ENCODE data around the gene CDK6.

DNA sequence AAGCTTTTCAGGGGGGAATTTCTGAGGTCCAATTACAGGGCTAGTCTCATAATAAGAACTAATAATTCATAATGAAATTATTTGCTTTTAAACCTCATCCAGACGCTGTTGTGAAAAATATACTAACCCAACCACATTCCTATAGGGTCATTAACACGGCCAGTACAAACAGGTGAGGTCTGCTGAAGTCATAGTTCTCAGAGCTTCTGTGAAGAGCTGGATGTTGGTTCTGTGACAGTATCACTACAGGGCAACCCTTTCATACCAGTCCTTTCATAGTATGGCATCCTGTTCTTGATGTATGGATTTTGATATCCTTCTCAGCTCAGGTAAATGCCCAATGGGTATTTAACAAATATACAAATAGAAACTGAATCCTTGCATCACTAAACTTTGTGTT lies 183.8 kb downstream of the CDK6 start:
- TF ChIP-seq, protein P1, sequence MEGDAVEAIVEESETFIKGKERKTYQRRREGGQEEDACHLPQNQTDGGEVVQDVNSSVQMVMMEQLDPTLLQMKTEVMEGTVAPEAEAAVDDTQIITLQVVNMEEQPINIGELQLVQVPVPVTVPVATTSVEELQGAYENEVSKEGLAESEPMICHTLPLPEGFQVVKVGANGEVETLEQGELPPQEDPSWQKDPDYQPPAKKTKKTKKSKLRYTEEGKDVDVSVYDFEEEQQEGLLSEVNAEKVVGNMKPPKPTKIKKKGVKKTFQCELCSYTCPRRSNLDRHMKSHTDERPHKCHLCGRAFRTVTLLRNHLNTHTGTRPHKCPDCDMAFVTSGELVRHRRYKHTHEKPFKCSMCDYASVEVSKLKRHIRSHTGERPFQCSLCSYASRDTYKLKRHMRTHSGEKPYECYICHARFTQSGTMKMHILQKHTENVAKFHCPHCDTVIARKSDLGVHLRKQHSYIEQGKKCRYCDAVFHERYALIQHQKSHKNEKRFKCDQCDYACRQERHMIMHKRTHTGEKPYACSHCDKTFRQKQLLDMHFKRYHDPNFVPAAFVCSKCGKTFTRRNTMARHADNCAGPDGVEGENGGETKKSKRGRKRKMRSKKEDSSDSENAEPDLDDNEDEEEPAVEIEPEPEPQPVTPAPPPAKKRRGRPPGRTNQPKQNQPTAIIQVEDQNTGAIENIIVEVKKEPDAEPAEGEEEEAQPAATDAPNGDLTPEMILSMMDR (IDR thresholded peaks at IDR 0.05 in 8 of 11, conservative IDR thresholded peaks at IDR 0.05 in 3 of 11) = no peak
- no peak for TF ChIP-seq POLR2A (IDR thresholded peaks at IDR 0.05)

All from spleen (tissue), 7 donors.